ENCODE results near the gene DENND1A.
A peak's percentile ranks its signal among the peaks of the same experiment; 100 is the strongest.
"Not testable (repeated sequence)": the region's sequence is repeated elsewhere in the genome, so short reads cannot be mapped to it uniquely, and the experiment has no call there.

Gene DENND1A

DNA sequence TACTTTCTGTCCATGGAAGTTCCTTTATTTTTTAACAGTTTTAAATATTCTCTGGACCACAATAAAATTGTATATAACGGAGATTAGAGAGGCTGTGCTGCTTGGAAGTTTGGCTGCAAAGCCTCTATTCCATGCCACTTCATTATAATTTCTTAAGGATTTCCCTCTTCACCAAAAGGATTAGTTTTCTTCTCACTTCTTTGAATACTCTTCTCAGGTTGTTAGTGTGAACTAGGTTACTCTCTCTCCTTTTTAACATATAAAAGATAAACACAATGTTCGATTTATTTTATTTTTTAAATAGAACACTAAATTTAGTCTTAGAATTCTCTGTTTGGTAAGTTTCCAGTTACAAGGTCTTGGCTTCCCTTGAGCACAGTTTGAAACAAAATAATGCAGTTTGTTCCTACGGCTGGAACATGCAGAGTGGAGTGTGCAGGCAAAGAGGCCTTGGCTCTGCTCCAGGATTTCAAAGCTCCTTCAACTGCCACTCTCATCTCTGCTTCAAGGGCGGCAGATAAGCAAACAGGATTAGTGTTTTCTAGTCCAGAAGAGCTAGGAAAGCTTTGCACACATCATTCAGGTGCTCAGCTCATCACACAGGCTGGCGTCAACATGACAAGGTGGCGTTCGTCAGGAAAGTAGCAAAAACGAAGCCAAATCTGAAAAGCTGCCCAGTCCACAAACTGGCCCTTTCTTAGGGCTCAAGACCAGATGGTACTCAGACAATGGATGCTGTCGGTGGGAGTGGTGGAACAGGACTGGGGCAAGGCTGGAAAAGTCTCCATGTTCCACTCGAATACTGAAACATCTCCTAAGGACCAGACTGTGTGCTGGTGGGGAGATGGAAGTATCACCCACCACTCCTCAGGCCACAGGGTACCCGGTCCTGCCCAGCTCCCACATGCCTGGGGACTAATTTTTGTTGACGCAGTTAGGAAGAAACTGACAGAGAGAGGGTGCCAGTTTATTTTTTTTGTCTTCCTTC is 287.3 kb downstream of the DENND1A start:
- no peak for DNase-seq

DNA sequence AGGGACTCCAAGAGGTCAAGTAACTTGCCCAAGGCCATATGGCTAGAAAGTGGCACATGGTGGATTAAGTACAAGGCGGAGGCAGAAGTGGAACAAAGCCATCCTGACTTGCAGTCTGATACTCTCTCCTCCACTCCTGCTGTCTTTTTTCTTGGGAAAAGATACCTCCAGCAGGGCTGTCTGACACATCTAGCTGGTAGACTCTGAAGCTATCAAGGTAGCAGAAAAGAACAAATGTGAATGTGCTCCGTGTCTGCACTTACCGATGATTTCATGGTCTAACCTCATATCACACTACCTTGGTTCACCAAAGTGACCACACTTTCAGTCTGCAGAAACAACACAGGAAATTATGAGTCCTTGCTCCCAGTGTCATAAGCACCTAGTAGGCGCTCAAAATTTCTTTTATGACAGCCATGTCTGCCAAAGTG is 289.1 kb downstream of the DENND1A start:
- DNase-seq, result peak in 1 of 2 donors; percentile 2

DNA sequence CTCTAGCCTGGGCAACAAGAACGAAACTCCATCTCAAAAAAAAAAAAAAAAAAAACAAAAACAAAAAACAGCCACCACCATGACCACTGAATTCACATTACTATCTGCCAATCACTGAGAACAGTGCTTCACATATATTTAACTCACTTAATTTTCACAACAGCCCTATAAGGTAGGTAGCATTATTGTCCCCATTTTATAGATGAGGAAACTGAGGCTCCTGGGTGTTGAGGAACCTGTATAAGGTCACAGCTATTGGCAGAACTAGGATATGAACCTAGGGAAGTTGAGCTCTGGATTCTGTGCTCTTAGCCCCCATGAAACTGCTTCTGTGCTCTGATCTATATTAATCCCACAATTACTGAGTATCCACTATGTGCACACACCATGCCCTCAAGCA is 290.2 kb downstream of the DENND1A start:
- no peak for DNase-seq

DNA sequence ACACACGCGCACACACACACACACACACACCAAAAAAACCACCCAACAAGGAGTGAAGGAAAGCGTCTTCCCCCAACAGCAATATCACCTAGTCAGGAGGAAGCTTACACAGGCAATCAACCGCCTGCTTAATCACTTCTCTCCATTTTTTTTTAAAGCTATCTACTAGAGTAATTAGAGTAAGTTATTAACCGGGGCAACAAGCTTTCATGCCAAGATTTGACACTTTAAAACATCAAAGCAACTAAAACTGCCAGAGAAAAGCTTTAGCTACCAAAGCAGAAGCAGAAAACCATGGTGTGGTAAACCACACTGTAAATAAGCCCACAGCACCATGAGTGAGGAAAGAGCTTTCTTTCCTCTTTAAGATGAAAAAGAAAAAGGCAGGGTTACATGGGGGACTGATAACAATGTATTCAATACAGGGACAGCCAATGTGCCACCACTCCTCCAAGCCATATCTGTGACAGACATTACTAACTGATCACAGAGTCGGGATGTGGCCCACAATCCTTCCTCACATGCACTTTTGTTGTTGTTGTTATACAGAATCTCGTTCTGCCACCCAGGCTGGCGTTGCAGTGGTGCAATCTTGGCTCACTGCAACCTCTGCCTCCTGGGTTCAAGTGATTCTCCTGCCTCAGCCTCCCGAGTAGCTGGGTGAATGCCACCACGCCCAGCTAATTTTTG is 291.8 kb downstream of the DENND1A start:
- DNase-seq, result peak in 1 of 2 donors; percentile 59

DNA sequence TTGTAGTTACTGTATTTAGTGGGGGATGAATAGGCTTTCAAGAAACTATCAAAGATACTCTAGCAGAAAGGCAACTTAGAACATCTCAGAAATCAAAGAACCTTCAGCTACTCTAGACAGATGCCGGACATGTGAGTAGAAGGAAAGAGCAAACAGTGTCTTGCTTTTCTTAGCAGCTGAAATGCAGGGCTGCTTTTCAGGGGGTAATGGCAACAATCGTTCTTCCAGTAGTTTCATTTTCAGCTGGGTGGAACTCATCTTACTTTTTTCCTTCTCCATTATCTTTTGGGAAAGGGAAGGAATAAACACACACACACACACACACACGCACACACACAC is 292.4 kb downstream of the DENND1A start:
- no peak for DNase-seq

DNA sequence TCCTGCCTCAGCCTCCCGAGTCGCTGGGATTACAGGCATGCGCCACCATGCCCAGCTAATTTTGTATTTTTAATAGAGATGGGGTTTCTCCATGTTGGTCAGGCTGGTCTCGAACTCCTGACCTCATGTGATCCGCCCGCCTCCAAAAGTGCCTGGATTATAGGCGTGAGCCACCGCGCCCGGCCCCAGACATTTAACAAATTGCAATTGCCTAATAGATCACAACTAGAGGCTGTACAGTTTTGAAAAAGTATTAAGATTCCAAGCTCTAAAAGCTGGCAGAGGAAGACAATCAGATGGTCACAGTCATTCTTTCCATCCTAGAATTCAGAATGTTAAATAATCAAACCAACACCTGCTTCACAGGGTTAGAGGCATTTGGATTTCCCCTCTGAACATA is 293.1 kb downstream of the DENND1A start:
- DNase-seq, result not testable (repeated sequence)

DNA sequence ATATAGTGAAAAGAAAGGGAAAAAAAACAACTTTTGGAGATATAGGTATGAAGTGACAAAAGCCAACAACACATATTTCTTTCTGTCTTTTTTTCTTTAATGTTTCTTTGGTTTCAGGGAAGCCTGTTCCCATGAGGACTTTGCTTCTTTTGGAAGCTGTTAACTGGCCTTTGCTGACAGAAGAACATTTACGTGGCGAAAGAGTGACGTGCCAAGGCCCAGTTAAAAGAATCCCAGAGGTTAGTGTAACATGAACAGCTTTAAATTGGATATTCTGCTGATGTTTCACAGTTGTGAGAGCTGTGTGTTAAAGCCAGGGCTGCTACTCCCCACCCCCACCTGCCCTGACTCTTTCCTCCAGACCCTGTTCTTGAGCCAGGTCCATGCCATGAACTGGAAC is 298.1 kb downstream of the DENND1A start:
- no peak for DNase-seq

DNA sequence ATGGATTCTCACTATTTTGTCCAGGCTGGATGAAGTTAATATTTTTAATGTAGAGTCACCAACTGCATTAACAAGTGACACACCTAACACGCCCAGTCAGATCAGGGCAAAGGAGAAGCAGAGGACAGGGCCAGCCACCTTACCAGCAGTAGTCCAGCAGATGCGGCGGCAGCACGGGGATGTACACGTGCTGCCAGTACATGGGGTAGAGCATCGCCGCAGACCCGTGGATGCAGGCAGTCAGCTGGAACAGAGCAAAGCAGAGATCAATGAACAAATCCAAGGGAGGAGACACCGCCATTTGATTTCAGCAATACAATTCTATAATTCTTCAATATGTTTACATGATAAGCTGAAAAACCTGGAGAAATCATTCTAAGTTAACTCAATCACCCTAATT is 299.7 kb downstream of the DENND1A start:
- no peak for DNase-seq

DNA sequence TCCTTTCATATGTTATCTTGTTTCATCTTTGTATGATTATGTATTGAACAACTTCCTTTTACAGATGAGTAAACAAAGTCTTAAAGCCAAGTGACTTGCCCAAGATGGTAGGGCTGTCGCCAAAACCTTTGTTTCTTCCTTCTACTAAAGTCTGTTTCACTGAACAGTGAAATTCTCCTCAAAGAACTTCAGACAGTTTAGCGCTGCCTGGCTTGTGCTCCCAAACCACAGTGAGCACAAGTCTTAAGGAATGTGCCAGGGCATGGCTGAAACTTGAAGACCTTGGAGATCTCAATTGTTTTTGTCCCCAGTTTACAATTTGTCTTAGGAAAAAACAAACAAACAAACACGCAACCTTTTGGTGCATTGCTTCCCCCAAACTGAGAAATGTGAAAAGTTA is 300.4 kb downstream of the DENND1A start:
- DNase-seq, result no peak

DNA sequence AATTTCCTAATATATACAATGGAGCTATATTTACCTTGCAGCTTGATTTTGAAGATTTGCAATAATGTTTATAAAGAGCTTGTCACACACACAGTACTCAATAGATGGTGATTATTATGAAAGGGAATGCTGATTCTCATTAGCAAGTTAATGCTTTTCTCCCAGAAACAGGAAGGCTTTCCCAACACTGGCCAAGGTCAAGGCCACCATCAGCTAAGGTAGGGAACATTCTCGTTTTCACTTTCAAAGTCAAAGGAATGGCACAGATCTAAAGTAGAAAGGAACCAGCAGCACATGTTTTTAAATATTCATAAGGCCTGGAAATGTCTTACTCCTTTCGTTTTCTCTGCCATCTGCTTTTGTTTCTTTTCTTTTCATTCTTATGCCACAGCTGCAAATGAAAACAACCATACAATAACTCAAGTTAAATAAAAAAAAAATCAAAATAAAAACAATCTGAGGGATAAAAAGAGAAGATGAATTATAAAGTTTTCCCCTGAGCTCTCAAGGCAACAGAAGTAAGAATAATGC is 307.1 kb downstream of the DENND1A start:
- no peak for DNase-seq

DNA sequence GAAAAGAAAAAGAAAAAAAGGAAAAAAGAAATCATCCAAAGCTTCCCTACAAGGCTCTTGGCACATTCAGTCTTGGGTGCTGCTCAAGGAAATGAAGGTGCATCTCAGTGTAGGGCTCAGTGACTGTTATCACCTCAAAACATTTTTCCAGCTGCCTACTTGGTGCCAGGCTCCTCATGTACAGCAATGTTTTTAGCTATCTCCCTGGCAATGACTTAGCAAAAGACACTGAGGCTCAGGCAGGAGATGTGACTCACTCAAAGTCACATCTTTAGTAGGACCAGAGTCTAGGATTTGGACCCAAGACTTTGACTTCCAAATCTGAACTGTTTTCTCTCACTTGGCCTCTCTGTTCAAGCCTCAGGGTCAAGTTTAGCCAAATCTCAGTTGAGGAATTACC is 309.7 kb downstream of the DENND1A start:
- no peak for DNase-seq

DNA sequence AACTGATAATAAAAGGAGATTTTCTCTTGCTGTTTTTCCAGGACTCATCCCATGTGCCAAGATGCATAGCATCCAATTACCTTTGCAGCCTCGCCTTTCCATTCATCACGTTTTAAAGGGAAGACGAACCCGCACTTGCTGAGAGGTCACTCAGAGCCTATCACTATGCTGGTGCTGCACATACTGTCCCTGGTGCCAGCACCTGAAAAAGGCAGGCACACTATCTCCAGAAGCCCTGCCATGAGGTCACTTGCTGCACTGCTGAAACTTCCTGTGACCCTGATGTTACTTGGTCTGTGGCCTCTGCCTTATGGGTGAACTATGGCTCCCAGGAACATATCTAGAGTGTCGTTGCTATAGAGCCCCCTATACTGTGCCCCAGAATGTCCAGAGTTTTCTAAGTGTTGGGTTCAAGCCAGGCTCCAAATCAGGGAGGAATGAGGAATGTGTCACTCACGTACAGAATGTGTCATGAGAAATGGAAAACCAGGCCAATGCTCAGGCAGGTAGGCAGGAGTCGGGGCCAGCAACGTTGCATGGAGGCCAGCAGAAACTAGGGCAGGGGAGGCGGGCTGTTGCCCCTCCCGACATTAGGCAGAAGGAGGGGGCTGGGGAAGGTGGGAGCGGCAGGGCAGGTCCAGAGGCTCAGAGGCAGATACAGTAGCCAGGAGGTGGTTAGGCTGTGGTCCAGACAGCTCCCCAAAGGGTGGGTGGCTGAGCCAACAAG is 311.8 kb downstream of the DENND1A start:
- DNase-seq, result no peak

DNA sequence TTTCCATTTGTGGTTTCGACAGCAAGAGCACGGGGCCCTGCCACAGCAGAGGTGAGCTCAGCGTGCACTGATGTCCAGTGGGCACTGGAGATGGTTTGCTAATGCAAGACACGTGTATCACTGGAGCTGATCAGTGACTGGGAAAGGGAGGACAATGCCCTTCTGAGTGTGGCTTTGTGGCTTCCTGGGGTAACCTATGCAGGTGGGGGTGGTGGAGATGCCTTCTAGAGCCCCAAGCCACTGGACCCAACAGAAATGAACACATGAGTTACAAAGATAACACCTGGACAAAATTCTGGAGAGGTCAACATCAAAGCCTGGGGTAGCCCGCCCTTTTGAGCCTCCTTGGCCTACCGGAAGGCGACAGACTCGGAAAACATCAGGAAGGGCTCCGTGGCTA is 312.6 kb downstream of the DENND1A start:
- no peak for DNase-seq

DNA sequence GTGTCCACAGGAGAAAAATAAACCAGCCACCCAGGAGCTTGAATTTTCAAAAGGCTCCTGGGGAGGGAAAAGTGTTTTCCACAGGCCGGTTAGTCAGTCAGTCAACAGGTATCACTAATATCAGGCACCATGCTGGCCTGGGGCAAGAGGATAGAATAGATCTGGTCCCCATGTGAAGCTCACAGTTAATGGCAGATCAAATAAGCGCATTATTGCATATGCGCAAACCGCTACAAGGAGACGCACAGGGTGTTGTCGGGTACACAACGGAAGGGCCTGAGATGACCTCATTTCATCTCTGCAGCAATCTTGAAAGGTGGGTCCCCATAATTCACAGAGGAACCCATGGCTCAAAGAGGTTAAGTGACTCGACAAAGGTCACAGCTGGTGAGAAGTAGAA is 313.2 kb downstream of the DENND1A start:
- no peak for DNase-seq

DNA sequence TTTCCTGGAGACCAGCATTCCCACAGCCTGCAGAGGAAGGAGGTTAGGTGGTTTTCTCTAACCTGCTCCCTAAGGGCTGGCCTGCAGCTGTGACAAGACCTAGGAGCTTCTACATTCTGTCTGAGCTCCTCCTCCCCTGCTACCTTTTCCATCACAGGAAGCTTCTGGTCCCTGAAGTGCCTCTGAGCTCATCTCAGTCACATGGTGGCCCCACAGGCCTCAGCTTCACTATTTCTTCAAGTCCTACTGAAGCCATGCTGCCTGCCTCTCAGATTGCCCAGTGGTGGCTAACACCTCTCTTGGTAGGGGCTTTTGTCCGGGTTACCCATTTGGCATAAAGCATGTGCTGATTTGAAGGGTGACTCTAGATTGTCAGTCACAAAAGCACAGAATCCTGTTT is 314.5 kb downstream of the DENND1A start:
- DNase-seq, result no peak

DNA sequence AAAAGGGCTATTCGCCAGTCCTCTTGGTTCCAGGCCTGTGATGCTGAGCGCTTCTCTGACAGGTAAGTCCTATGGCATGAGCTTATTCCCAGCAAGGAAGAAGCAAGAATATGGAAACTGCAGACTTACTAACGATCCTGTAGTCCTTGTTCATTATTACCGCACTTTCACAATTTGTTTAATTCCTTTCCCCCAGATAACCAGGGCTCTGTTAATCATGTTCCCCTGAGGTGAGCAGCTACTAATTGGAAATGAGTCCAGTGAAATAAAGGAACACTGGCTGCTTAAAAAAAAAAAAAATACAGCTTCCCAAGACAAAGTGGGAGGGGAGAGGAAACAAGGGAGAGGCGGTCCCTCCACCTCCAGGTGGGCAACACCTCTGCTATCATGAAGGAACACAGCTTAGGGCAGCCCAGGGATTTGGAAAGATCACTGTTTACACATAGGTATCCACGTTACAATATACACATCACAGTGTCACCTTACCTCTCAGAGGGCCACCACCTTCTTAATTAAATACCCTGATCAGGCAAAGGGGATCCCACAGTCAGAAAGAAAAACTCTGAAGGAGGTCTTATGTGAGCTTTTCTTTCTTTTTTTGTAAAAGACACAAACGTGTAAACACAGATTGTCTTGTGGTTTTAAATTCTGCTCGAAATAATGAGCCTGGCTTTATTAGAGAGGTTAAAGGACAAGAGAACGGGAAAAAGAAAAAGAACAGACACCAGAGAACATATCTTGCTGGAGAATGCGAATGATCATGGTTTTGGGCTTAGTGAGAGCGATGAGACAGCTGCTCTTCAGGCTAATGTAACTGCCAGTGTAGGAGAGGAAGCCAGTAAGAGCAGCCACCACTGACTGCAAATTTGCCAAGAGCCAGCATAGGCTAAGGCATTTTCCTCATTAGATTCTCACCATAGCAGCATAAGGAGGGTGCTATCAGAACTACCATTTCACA is 315.3 kb downstream of the DENND1A start:
- no peak for DNase-seq

DNA sequence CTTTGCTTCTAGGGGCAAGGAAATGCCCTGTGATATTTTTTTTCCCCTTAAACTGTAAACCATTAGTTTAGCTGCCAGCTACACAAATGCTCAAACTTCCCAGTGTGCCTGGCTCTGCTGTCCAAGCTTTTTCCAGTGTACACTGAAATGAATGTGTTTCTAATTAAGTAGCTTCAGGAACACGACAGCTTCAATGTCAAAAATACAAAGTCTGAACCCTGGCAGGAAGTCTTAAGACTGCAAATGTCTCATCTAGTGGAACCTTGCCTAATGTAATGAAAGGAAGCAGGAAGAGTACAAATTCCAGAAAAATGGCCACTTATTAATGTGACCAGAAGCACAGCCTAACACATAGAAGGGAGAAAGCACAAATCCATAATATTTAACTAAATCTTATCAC is 318.7 kb downstream of the DENND1A start:
- DNase-seq, result no peak

DNA sequence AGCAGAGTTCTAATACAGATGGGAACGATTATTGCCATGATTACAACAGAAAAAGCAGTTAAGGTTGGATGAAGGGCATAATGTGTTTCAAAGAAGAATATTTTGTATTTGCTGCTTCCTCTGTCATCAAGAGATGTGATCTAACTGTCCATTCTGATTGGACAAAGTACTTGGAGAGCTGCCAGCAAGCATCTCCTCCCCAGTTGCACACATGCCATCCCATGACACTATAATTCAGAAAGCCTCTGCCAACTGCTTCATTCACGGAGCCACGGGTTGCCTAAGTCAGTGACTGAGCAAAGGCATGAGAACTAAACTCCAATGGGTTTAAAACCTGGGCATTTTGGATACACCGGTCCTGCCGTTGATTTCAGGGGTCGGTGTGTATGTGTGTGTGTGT is 320.1 kb downstream of the DENND1A start:
- DNase-seq, result no peak

DNA sequence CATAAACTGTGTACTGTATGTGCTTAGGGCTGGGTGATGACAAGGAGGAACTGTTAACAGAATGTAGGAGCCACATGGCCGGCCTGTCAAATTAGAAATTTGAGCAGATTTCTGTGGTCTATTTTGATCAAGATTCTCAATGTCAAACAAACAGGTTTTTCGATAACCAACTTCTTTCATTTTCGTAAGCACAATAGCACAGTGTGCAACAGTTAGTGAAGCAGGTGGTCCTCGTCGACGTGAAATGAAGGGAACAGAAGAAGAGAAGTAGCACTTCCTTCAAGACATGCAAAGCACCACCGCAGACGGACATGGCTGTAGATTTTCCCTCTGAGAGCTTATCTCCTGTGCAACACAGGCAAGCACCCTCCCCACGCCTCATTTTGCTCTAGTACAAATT is 321.8 kb downstream of the DENND1A start:
- DNase-seq, result peak in 1 of 2 donors; percentile 37

DNA sequence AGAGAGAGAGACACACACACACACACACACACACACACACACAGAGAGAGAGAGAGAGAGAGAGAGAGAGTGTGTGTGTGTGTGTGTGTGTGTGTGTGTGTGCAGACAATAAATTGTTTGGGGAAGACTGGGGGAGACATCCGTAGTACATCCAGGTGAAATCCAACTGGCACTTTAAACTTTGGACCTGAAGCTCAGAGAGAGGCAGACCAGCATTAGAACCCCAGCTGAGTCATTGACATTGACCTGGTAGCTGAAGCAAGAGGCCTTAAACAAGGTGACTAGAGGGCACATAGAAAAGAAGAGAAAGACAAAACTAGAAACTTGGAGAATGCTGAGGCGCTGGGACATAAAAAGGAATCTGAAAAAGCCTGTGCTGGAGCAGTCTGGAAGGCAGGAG is 322.4 kb downstream of the DENND1A start:
- DNase-seq, result no peak

DNA sequence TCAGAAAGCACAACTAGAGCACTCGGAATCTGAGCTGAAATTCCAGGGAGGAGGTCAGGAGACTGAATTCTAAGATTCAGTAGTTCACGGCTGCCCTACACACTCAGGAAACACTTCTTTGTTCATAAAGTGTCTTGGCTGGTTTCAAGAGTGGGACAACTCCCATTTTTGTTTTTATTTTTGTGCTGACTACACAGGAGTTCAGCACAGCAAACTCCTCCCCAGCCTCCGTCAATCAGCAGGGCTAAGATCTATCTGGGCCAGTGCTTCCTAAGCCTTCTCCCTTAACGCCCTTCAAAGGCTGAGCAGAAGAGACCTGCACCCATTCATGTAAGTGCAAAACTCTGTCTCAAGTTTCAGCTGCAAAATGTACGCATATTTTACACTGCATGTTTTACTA is 323.8 kb downstream of the DENND1A start:
- DNase-seq, result no peak

DNA sequence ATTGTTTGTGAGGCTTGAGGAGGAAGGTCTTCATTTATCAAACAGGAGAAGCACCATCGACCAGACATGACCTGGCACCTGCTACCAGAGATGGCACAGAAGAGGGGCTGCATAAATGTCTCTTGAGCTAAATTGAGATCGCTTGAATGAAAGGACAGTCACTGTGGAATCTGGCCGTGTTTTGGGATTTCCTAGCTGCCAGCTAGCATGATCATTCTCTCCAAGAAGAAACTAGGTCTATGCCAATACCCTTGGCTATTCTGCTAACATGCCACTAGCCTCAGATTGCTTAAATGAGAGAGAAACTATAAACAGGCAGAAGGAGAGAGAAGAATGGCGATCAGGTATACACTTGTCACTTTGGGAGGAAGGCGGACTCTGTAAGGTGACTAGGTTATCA is 324.6 kb downstream of the DENND1A start:
- DNase-seq, result no peak

All from CD4-positive, alpha-beta T cell treated with Interleukin-4 for 1 hour (primary cell).